Tibial artery (tissue), 4 donors: ENCODE measurements around the gene GLRX3.
"Not testable (repeated sequence)": the region's sequence is repeated elsewhere in the genome, so short reads cannot be mapped to it uniquely, and the experiment has no call there.

Experiments
- DNase-seq, 2 donors: peaks; one replicate each; pipeline ENCODE4 v3.0.0-alpha.2; 2019
- H3K27ac ChIP-seq, 2 donors: fragments of 200-600 bp; sonication (generic) in 1 of 2; 1 replicate in 1 of 2; 2 replicates in 1 of 2; pipeline ENCODE4 v1.5.1; 2018 to 2019; ENCODE audit warnings: mild to moderate bottlenecking in 1 of 2
- H3K27me3 ChIP-seq, 2 donors: fragments of 200-600 bp; sonication (generic) in 1 of 2; one replicate each; pipeline versions ENCODE4 v1.5.1 to v1.6.0; 2016 to 2019
- H3K36me3 ChIP-seq, 3 donors: fragments of 200-600 bp; sonication (generic) in 2 of 3; one replicate each; pipeline ENCODE4 v1.5.1; 2016 to 2019; ENCODE audit warnings: mild to moderate bottlenecking in 2 of 3
- H3K4me1 ChIP-seq, 4 donors: fragments of 200-600 bp; sonication (generic) in 2 of 4; 1 replicate in 3 of 4; 2 replicates in 1 of 4; pipeline ENCODE4 v1.5.1; 2016 to 2019
- H3K4me3 ChIP-seq, 2 donors: fragments of 200-600 bp; sonication (generic) in 1 of 2; 1 replicate in 1 of 2; 2 replicates in 1 of 2; pipeline ENCODE4 v1.5.1; 2018 to 2019; ENCODE audit warnings: mild to moderate bottlenecking in 2 of 2
- H3K9me3 ChIP-seq, 3 donors: fragments of 200-600 bp; sonication (generic) in 1 of 3; one replicate each; pipeline ENCODE4 v1.5.1; 2016 to 2019
- CTCF ChIP-seq, 2 experiments: fragments of 200-600 bp in 1 of 2; fragments of 450-650 bp in 1 of 2; IDR thresholded peaks; one replicate each; pipeline ENCODE4 v1.5.1; 2017 to 2019; ENCODE audit warnings: antibody characterized with exemption in 2 of 2, mild to moderate bottlenecking in 1 of 2, moderate library complexity in 1 of 2
- intact Hi-C: fragments of 100-400 bp; cut with DNase I; formaldehyde crosslinking; loops from one replicate; pipeline ENCODE4 v1.15.0; 2023; ENCODE audit warnings: low total_unique reads

GLRX3 gene

GRCh38 chr10:130136226-130137089 lies at the start of gene GLRX3:
TSS of gene GLRX3 (plus strand) at chr10:130136391. CDS start at chr10:130136421, 30 bp downstream.
- no peaks in the 10 kb centered on the region for H3K27me3 ChIP-seq
- DNase-seq, result peak; percentile 88 to 92
- H3K4me1 ChIP-seq, result peaks cover 0 to 46% (median 27%) of the 10 kb centered on the region in 4 donors
- no peak for TF ChIP-seq CTCF (IDR thresholded peaks at IDR 0.05)
- H3K27ac ChIP-seq, result peak within 1 kb of the TSS; percentile 76 to 84
- H3K4me3 ChIP-seq, result peak within 1 kb of the TSS; percentile 88 to 92
- no peaks in the 10 kb centered on the region for H3K36me3 ChIP-seq
- no peaks in the 10 kb centered on the region for H3K9me3 ChIP-seq
- intact Hi-C loops, result loop anchor here (2.0 to 10.0 kb wide), 2 partner anchors 26 to 162 kb away; partner anchors contain the start of gene C10orf143

GRCh38 chr10:130090565-130090964 lies 45.6 kb upstream of the GLRX3 start:
- H3K27ac ChIP-seq, intact Hi-C loops, H3K9me3 ChIP-seq, H3K4me3 ChIP-seq, H3K27me3 ChIP-seq, H3K4me1 ChIP-seq, DNase-seq: not testable (repeated sequence)
- H3K36me3 ChIP-seq, result peaks cover 0 to 24% (median 19%) of the 10 kb centered on the region in 3 donors

GRCh38 chr10:130099344-130099743 lies 36.8 kb upstream of the GLRX3 start:
- intact Hi-C loops, result no loop called here
- H3K27ac ChIP-seq, result no peak overlapping the region

GRCh38 chr10:130105724-130106123 lies 30.5 kb upstream of the GLRX3 start:
- DNase-seq, result no peak
- H3K9me3 ChIP-seq, result no peaks in the 10 kb centered on the region
- intact Hi-C loops, result loop anchor here (10.0 kb wide), 1 partner anchor 1071 kb away; no protein-coding TSS in a partner anchor
- no peaks in the 10 kb centered on the region for H3K27me3 ChIP-seq
- H3K4me1 ChIP-seq, result peaks cover 0 to 16% (median 12%) of the 10 kb centered on the region in 4 donors
- TF ChIP-seq CTCF (IDR thresholded peaks at IDR 0.05), result no peak
- H3K4me3 ChIP-seq, result no peak overlapping the region
- no peak overlapping the region for H3K27ac ChIP-seq
- peaks cover 0 to 23% (median 7%) of the 10 kb centered on the region in 3 donors for H3K36me3 ChIP-seq

More at GRCh38 chr10:130099344-130099743, 36.8 kb upstream of the GLRX3 start:
- H3K36me3 ChIP-seq, result peaks cover 0 to 11% (median 0%) of the 10 kb centered on the region in 3 donors
- no peak for TF ChIP-seq CTCF (IDR thresholded peaks at IDR 0.05)
- no peaks in the 10 kb centered on the region for H3K9me3 ChIP-seq
- no peak for DNase-seq
- no peaks in the 10 kb centered on the region for H3K4me1 ChIP-seq
- H3K27me3 ChIP-seq, result no peaks in the 10 kb centered on the region
- H3K4me3 ChIP-seq, result no peak overlapping the region

GRCh38 chr10:130108146-130108545 lies 28.0 kb upstream of the GLRX3 start:
- DNase-seq, H3K27ac ChIP-seq, H3K4me3 ChIP-seq, H3K27me3 ChIP-seq, H3K9me3 ChIP-seq: not testable (repeated sequence)
- peaks cover 0 to 30% (median 23%) of the 10 kb centered on the region in 4 donors for H3K4me1 ChIP-seq
- intact Hi-C loops, result loop anchor here (10.0 kb wide), 1 partner anchor 1073 kb away; no protein-coding TSS in a partner anchor
- peaks cover 0 to 23% (median 7%) of the 10 kb centered on the region in 3 donors for H3K36me3 ChIP-seq

- Histone ChIP-seq H3K9me3 (no peaks in the 10 kb centered on the region), H3K36me3 (peaks cover 0 to 15% (median 7%) of the 10 kb centered on the region in 3 donors), H3K4me1 (peaks cover 0 to 30% (median 23%) of the 10 kb centered on the region in 4 donors), H3K4me3 (peak overlapping the region; percentile 67 to 74), H3K27ac (peak overlapping the region in 1 of 2 donors; percentile 84), H3K27me3 (no peaks in the 10 kb centered on the region)
- DNase-seq, result no peak
- intact Hi-C loops, result loop anchor here (10.0 kb wide), 1 partner anchor 1074 kb away; no protein-coding TSS in a partner anchor
- no peak for TF ChIP-seq CTCF (IDR thresholded peaks at IDR 0.05)
Observed at GRCh38 chr10:130108934-130109604, 27.1 kb upstream of the GLRX3 start.
